Erythroblast (primary cell): ENCODE results near the gene ANLN.

Source experiments
- GATA1 ChIP-seq: IDR thresholded peaks from 2 replicates; pipeline ENCODE4 v1.6.1; 2011; ENCODE audit warnings: low read depth, mild to moderate bottlenecking, control low read depth, low read length, moderate library complexity
- POLR2A ChIP-seq: IDR thresholded peaks from 2 replicates; pipeline ENCODE4 v1.6.1; 2011; ENCODE audit warnings: mild to moderate bottlenecking, low read length

DNA sequence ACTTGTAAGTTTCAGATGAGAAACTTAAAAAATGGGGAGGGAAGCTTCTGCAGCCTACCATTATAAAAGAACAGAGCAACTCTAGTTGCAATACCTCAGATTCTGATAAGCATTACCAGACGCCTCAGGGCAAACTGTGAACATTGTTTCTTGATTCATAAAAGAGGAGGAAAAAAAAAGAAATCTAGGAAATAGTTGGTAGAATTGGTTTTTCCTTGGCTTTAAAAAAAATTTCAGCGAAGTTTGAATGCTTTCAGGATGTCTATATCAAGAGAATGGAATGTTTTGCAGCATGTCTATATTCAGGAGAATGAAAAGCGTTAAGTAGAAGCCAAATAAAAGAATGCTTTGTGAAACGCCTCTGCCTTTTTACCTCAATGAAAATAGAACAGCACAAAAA lies 17.5 kb upstream of the ANLN start:
- TF ChIP-seq GATA1 (no peak), POLR2A (no peak)
